ENCODE data around the gene DAB2IP.

The DAB2IP gene

DNA sequence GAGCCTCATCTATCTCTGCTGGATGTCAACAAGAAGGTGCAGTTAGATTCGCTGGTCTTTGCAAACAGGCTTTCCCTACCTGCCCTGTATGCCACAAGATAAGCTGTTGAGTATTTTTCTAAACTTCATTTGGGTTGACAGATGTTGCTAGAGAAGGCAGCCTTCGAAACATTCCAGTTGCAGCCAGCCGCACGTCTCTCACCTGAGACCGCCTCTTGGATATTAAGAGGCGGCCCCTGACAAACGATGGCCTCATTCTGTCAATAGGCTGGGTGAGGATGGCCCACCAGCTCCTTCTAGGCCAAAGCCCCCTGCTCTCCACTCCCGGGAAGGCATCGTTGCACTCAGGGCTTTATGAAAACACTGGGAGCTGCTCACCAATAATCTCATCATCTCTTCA, 181.6 kb downstream of the DAB2IP start:
- in situ Hi-C loops (cut with MboI; ENCODE audit: low sequenced_read_pairs, unreplicated experiment) = no loop called here
- DNase-seq (ENCODE audit: low spot score) = no peak
- TF ChIP-seq, protein P1, sequence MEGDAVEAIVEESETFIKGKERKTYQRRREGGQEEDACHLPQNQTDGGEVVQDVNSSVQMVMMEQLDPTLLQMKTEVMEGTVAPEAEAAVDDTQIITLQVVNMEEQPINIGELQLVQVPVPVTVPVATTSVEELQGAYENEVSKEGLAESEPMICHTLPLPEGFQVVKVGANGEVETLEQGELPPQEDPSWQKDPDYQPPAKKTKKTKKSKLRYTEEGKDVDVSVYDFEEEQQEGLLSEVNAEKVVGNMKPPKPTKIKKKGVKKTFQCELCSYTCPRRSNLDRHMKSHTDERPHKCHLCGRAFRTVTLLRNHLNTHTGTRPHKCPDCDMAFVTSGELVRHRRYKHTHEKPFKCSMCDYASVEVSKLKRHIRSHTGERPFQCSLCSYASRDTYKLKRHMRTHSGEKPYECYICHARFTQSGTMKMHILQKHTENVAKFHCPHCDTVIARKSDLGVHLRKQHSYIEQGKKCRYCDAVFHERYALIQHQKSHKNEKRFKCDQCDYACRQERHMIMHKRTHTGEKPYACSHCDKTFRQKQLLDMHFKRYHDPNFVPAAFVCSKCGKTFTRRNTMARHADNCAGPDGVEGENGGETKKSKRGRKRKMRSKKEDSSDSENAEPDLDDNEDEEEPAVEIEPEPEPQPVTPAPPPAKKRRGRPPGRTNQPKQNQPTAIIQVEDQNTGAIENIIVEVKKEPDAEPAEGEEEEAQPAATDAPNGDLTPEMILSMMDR (IDR thresholded peaks at IDR 0.05; ENCODE audit: borderline replicate concordance, control extremely low read depth, extremely low read depth, insufficient read depth, missing control alignments) = no peak

All from GM13976 (cell line).